ENCODE results near the gene PBXIP1.

DNA sequence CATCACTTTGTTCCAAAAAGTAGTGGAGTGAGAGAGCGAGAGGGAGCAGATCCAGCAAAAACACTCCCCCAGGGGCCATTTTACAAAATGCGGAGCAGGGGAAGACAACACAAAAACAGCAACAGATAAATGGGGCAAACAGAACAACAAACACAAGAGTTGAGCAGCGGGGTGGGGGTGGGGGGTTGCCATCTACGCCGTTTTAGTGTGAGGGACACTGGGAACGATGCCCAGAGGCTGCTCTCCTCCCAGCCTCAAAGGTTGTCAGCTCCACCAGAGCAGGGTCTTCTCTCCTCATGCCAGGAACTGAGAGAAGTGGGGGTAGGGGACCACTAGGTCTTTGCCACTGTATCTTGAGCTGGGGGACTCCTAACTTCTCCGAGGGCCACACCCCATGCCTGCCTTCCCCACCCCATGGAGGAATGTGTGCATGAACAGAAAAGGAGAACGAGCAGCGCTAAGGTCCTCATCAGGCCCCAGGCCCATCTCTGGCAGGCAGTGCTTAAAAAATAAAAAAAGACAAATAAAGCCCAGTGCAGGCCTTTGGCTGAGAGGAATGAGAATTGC, 1.3 kb upstream of the PBXIP1 start:
- TF ChIP-seq, protein P1, sequence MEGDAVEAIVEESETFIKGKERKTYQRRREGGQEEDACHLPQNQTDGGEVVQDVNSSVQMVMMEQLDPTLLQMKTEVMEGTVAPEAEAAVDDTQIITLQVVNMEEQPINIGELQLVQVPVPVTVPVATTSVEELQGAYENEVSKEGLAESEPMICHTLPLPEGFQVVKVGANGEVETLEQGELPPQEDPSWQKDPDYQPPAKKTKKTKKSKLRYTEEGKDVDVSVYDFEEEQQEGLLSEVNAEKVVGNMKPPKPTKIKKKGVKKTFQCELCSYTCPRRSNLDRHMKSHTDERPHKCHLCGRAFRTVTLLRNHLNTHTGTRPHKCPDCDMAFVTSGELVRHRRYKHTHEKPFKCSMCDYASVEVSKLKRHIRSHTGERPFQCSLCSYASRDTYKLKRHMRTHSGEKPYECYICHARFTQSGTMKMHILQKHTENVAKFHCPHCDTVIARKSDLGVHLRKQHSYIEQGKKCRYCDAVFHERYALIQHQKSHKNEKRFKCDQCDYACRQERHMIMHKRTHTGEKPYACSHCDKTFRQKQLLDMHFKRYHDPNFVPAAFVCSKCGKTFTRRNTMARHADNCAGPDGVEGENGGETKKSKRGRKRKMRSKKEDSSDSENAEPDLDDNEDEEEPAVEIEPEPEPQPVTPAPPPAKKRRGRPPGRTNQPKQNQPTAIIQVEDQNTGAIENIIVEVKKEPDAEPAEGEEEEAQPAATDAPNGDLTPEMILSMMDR (IDR thresholded peaks at IDR 0.05): no peak
- TF ChIP-seq ZFX (IDR thresholded peaks at IDR 0.05; ENCODE audit: borderline replicate concordance): no peak

All from 22Rv1 (cell line).